Measurements from ENCODE around the gene ARHGEF25. TPM values are rescaled to one million over a fixed set of nuclear protein-coding genes. Genes with fewer than 3 reads are reported as not detected.

Gene ARHGEF25
- total and polyA plus RNA-seq, 2 of the 13 experiments (the other 11 are each of a cell fraction or from before 2014, with no cell fraction given): 11.5 to 12.5 TPM

- TF ChIP-seq ZNF318 (CRISPR knock-in tag; IDR thresholded peaks at IDR 0.05): no peak; the same call in 1 of the 2 replicates
- no peak for TF ChIP-seq ELF3 (CRISPR knock-in tag; IDR thresholded peaks at IDR 0.05)
- TF ChIP-seq CHD4 (IDR thresholded peaks at IDR 0.05; ENCODE audit: borderline replicate concordance, low read length): no peak
- TF ChIP-seq SP1 (IDR thresholded peaks at IDR 0.05): no peak
- TF ChIP-seq SP1 (CRISPR knock-in tag; IDR thresholded peaks at IDR 0.05): no peak
- 0 out of 2 replicates have a peak, but pooled peaks have one; percentile 57 for TF ChIP-seq NFATC3 (CRISPR knock-in tag; IDR thresholded peaks at IDR 0.05)
- TF ChIP-seq ZBTB39 (CRISPR knock-in tag; IDR thresholded peaks at IDR 0.05): no peak
- TF ChIP-seq TGIF2 (CRISPR knock-in tag; IDR thresholded peaks at IDR 0.05): no peak
- TF ChIP-seq ZNF34 (CRISPR knock-in tag; IDR thresholded peaks at IDR 0.05; ENCODE audit: borderline replicate concordance): no peak
- no peak for TF ChIP-seq FOSL1 (CRISPR knock-in tag; IDR thresholded peaks at IDR 0.05; ENCODE audit: borderline replicate concordance)
- peak; percentile 57; the same call in 1 of the 2 replicates for TF ChIP-seq RXRA (CRISPR knock-in tag; IDR thresholded peaks at IDR 0.05)
- TF ChIP-seq TP53 (CRISPR knock-in tag; conservative IDR thresholded peaks at IDR 0.05): no peak
- no peak for TF ChIP-seq ZNF597 (CRISPR knock-in tag; IDR thresholded peaks at IDR 0.05)
- no peak for TF ChIP-seq SCMH1 (CRISPR knock-in tag; IDR thresholded peaks at IDR 0.05; ENCODE audit: borderline replicate concordance)
Observed at GRCh38 chr12:57632958-57633840, 22.0 kb downstream of the ARHGEF25 start, which contains the start of gene B4GALNT1 (continued).
